ENCODE measurements around the gene FUNDC1. TPM values are rescaled to one million over a fixed set of nuclear protein-coding genes. Genes with fewer than 3 reads are reported as not detected.
"Not testable (repeated sequence)": the region's sequence is repeated elsewhere in the genome, so short reads cannot be mapped to it uniquely, and the experiment has no call there.

Gene FUNDC1
- total RNA-seq, 1 experiment from 2014 or later = 18.6 TPM

GRCh38 chrX:44568196-44568595 lies 25.5 kb upstream of the FUNDC1 start:
- Mint-ChIP-seq H3K27ac (ENCODE audit: unreplicated experiment) (no peak overlapping the region), H3K4me1 (ENCODE audit: low read depth, unreplicated experiment) (no peaks in the 10 kb centered on the region), H3K36me3 (ENCODE audit: insufficient read depth, unreplicated experiment) (peaks cover 6% of the 10 kb centered on the region), H3K9me3 (ENCODE audit: unreplicated experiment) (peaks cover 8% of the 10 kb centered on the region), H3K4me3 (ENCODE audit: unreplicated experiment) (no peak overlapping the region), H3K27me3 (ENCODE audit: insufficient read depth, unreplicated experiment) (no peaks in the 10 kb centered on the region)
- TF ChIP-seq, protein P1, sequence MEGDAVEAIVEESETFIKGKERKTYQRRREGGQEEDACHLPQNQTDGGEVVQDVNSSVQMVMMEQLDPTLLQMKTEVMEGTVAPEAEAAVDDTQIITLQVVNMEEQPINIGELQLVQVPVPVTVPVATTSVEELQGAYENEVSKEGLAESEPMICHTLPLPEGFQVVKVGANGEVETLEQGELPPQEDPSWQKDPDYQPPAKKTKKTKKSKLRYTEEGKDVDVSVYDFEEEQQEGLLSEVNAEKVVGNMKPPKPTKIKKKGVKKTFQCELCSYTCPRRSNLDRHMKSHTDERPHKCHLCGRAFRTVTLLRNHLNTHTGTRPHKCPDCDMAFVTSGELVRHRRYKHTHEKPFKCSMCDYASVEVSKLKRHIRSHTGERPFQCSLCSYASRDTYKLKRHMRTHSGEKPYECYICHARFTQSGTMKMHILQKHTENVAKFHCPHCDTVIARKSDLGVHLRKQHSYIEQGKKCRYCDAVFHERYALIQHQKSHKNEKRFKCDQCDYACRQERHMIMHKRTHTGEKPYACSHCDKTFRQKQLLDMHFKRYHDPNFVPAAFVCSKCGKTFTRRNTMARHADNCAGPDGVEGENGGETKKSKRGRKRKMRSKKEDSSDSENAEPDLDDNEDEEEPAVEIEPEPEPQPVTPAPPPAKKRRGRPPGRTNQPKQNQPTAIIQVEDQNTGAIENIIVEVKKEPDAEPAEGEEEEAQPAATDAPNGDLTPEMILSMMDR (IDR thresholded peaks at IDR 0.05; ENCODE audit: insufficient read depth in 1 of 2, low read depth in 1 of 2, low read length in 1 of 2, severe bottlenecking in 1 of 2, unreplicated experiment in 1 of 2) = no peak
- H3K9me3 ChIP-seq = no peaks in the 10 kb centered on the region
- no peaks in the 10 kb centered on the region for H3K27me3 ChIP-seq (replicated peaks; ENCODE audit: control insufficient read depth, insufficient read depth, low read length)
- ChIA-PET POLR2A (no interaction called here), CTCF (no interaction called here)
- BruUV-seq (replicated peaks) = no TSS peak
- H3K4me3 ChIP-seq (ENCODE audit: low read depth, low read length) = no peak overlapping the region
- H3K36me3 ChIP-seq (ENCODE audit: control insufficient read depth, insufficient read depth, low read length) = no peaks in the 10 kb centered on the region
- intact Hi-C loops (cut with micrococcal nuclease; ENCODE audit: unreplicated experiment) = no loop called here
- H3K4me1 ChIP-seq = no peaks in the 10 kb centered on the region
- DNase-seq = no peak

GRCh38 chrX:44561896-44562295 lies 19.2 kb upstream of the FUNDC1 start:
- H3K27me3 Mint-ChIP-seq (ENCODE audit: insufficient read depth, unreplicated experiment); H3K36me3 ChIP-seq (ENCODE audit: control insufficient read depth, insufficient read depth, low read length); POLR2A ChIA-PET; H3K9me3 Mint-ChIP-seq (ENCODE audit: unreplicated experiment); CTCF ChIA-PET; intact Hi-C loops (cut with micrococcal nuclease; ENCODE audit: unreplicated experiment); H3K27ac Mint-ChIP-seq (ENCODE audit: unreplicated experiment); H3K4me1 ChIP-seq; DNase-seq; H3K4me1 Mint-ChIP-seq (ENCODE audit: low read depth, unreplicated experiment); H3K4me3 Mint-ChIP-seq (ENCODE audit: unreplicated experiment); H3K27me3 ChIP-seq (replicated peaks; ENCODE audit: control insufficient read depth, insufficient read depth, low read length); BruUV-seq (replicated peaks); H3K4me3 ChIP-seq (ENCODE audit: low read depth, low read length); H3K36me3 Mint-ChIP-seq (ENCODE audit: insufficient read depth, unreplicated experiment); H3K9me3 ChIP-seq: not testable (repeated sequence)

GRCh38 chrX:44550563-44550962 lies 7.9 kb upstream of the FUNDC1 start:
- Mint-ChIP-seq H3K4me1 (ENCODE audit: low read depth, unreplicated experiment) (peaks cover 2% of the 10 kb centered on the region), H3K27me3 (ENCODE audit: insufficient read depth, unreplicated experiment) (no peaks in the 10 kb centered on the region), H3K36me3 (ENCODE audit: insufficient read depth, unreplicated experiment) (peaks cover 9% of the 10 kb centered on the region), H3K9me3 (ENCODE audit: unreplicated experiment) (no peaks in the 10 kb centered on the region), H3K27ac (ENCODE audit: unreplicated experiment) (no peak overlapping the region), H3K4me3 (ENCODE audit: unreplicated experiment) (no peak overlapping the region)
- ChIA-PET POLR2A (no interaction called here), CTCF (no interaction called here)
- intact Hi-C loops (cut with micrococcal nuclease; ENCODE audit: unreplicated experiment) = no loop called here
- no TSS peak for BruUV-seq (replicated peaks)
- peaks cover 4% of the 10 kb centered on the region; the same call in 1 of the 2 replicates for H3K4me1 ChIP-seq
- TF ChIP-seq, protein P1 (IDR thresholded peaks at IDR 0.05; ENCODE audit: insufficient read depth in 1 of 2, low read depth in 1 of 2, low read length in 1 of 2, severe bottlenecking in 1 of 2, unreplicated experiment in 1 of 2) = no peak
- no peak for DNase-seq
- no peaks in the 10 kb centered on the region for H3K36me3 ChIP-seq (ENCODE audit: control insufficient read depth, insufficient read depth, low read length)
- H3K27me3 ChIP-seq (replicated peaks; ENCODE audit: control insufficient read depth, insufficient read depth, low read length) = no peaks in the 10 kb centered on the region
- H3K9me3 ChIP-seq = no peaks in the 10 kb centered on the region
- H3K4me3 ChIP-seq (ENCODE audit: low read depth, low read length) = no peak overlapping the region

DNA sequence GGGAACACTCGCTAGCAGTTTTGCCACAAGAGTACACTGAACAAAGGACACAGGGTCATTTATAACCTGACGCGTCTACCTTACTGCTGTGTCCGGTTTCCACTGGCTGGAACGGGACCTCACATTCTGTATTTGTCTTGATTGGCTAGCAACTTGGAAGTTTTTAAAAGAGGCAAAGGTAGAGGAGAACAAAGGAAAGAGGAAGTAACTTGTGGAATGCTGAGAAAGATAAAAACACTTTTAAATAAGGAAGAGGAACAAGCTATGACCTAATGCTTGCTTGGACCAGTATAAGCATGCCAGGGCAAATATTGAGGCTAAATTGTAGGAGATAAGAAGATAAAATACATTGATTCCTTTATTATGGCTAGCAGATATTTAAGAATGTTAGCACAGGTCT lies 2.8 kb upstream of the FUNDC1 start:
- Mint-ChIP-seq H3K4me3 (ENCODE audit: unreplicated experiment) (peak overlapping the region; percentile 6), H3K27ac (ENCODE audit: unreplicated experiment) (peak overlapping the region; percentile 70)
- H3K36me3 Mint-ChIP-seq (ENCODE audit: insufficient read depth, unreplicated experiment); H3K27me3 ChIP-seq (replicated peaks; ENCODE audit: control insufficient read depth, insufficient read depth, low read length); H3K9me3 Mint-ChIP-seq (ENCODE audit: unreplicated experiment); H3K4me3 ChIP-seq (ENCODE audit: low read depth, low read length); H3K27me3 Mint-ChIP-seq (ENCODE audit: insufficient read depth, unreplicated experiment); intact Hi-C loops (cut with micrococcal nuclease; ENCODE audit: unreplicated experiment); BruUV-seq (replicated peaks); H3K9me3 ChIP-seq; H3K4me1 Mint-ChIP-seq (ENCODE audit: low read depth, unreplicated experiment); POLR2A ChIA-PET; H3K36me3 ChIP-seq (ENCODE audit: control insufficient read depth, insufficient read depth, low read length); CTCF ChIA-PET: not testable (repeated sequence)
- DNase-seq = peak; percentile 24 to 45
- H3K4me1 ChIP-seq = peaks cover 14% of the 10 kb centered on the region
